Measurements from ENCODE around the gene IRX4. TPM values are rescaled to one million over a fixed set of nuclear protein-coding genes. Genes with fewer than 3 reads are reported as not detected.

Gene IRX4
- total RNA-seq, 1 donor from 2014 or later = not detected

DNA sequence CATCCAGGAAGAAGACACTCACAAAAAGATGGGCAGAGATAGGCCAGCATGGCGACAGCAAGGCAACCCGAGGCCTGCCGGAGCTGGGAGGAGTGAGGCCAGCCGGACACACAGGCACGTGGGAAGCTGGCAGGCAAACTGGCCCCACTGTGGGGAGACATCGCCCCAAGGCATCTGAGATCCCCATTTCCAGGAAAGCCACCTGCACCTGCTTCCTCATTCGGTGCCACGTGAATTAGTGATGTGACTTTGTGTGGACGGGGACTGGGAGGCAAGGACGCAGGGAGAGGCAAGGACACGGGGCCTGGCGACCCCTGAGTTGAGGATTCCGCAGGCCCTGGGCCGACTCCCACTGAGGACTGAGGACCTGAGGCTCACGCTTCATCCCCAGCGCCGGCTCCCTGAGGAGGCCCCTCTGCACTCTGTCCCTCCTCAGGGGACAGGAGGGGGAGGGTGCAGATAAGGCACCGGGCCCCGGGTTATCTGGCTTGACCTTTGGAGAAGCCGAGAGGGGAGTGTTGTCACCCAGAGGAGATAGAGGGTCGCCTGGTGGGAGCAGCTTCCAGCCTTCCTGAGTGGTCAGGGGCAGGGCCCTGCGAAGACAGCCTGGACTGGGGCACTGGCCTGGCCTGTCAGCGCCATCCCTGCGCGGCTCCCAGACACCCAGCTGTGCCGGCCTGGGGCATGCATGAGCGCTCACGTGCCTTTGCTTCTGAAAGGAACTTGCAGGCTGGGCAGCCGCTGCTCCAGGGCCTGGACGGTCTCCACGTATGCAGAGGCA lies 41.8 kb downstream of the IRX4 start:
- DNase-seq (ENCODE audit: low read depth, low spot score) = no peak

DNA sequence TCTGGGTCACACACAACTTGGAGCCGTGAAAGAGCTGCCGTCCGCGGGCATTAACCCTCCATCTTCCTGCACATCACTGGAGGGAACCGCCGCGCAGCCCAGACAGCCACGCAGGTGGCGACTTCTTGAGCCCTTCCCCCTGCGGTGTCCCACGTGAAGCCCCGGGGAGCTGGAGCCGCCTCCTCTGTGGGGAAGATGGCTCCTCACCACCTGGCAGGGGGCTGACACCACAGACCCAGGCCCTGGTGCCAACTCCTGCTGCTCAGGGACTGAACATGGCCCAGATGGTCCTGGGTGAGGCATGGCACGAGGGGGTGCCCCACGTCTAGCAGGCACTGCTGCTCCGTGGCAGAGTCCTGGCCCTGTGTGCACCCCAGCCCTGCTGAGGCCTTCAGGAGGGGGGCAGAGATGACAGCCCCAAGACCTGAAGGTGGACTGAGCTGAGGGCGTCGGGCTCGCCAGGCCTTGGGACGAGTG lies 42.6 kb downstream of the IRX4 start:
- DNase-seq (ENCODE audit: low read depth, low spot score) = no peak

DNA sequence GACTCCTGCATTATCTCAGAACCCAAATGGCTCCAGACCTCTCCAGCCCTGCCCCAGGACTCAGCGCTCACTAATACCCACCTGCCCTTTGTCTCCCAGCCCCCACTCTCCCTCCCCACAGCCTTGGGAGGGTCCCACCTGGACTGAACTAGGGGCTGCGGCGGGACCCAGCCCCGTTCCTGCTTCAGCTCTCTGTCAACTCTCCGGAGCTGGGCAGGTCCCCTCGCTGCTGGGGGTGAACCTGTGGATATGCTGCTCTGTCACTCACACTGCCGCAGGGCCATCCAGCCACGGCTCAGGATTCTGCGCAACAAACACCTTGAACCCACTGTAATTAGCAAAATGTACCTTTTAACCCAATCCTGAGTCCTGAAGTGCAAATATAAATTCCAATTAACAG lies 44.7 kb downstream of the IRX4 start:
- DNase-seq (ENCODE audit: low read depth, low spot score) = no peak

DNA sequence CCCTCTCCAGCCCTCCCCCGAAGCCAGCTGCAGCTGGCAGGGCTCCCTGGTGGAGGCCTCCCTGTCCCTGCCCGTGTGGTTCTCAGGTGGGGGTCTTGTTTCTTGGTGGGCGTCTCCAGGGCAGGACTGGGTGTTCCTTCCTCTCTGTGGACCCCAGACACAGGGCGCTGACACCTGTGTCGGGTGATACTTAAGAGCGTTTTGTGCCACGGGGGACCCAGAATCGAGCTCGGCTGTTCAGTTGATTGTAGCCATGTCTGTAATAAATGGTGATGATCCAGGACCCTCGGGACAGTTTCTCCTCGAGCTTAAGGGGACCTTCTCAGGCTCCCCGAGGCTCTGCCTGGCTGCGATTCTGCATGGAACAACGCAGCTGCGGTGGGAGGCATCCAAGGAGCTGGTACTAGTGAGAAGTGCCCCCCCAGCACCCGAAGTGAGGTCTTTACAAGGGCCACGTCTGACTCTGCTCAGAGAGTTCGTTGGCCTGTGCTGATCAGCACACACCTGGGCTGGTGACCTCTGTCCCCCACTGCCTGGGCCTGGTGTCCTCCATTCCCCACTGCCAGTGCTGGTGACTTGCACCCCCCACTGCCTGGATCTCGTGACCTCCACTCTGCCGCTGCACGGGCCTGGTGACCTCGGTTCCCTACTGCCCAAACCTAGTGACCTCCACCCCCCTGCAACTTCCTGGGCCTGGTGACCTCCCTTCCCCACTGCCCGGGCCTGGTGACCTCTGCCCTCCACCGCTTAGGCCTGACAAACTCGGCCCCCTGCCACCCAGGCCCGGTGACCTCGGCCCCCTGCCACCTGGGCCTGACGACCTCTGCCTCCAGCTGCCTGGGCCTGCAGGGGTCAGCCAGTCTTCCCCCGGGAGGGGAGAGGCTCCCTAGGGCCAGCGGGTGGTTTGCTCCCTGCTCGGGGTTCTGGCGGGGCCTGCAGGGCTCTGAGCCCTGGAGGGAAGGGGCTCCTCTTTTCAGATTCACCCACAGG lies 45.5 kb downstream of the IRX4 start:
- no peak for DNase-seq (ENCODE audit: low read depth, low spot score)

DNA sequence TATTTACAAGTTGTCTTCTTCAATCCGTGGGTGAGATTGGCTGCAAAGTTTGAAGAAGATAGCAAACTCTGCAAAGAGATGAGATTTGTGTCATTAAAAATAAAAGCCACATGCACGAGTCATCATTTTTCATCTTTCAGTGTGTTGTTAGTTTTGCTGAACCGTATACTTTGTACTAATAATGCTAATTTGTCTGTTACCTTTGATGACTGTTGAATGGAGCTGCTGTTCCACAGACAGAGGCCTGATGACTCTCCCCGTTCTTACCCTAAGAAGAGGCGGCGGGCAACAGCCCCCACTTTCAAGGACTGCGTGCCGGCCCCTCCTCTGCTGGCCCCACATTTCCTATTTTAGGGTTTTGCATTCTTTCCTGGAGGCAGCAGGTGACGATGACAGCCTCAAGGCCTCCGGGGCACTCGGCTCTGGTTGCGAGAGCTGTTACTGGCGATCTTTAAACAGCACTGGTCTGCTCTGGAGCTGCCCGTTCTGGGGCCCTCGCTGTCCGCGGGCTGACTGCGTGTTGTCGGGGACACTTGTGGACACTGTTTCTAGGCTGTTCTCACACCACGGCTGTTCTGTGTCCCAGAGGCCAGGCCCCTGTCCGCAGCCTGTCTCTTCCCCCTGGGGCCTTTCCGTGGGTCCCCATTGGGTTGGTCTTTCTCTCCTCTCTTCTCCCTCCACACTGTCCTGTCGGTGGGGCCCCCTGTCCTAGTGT lies 46.4 kb downstream of the IRX4 start:
- DNase-seq (ENCODE audit: low read depth, low spot score) = no peak

DNA sequence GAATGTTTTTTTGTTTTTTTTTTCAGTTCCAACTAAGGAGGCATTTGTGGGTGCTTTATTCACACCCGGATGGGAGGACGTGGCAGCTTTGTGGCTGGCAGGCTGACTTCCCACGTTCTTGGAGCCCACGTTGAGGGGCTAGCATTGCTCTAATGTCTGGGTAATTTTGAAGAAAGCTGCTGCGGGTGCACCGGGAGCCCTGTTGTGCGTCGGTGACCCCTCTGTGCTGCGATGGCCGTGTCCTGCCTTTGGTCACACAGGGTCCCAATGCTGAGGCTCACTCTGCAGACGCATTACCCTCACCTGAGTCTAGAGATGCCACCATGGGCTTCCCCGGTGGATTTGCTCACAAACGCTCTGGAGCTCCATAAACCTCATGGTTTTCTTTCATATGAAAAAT lies 47.3 kb downstream of the IRX4 start:
- no peak for DNase-seq (ENCODE audit: low read depth, low spot score)

DNA sequence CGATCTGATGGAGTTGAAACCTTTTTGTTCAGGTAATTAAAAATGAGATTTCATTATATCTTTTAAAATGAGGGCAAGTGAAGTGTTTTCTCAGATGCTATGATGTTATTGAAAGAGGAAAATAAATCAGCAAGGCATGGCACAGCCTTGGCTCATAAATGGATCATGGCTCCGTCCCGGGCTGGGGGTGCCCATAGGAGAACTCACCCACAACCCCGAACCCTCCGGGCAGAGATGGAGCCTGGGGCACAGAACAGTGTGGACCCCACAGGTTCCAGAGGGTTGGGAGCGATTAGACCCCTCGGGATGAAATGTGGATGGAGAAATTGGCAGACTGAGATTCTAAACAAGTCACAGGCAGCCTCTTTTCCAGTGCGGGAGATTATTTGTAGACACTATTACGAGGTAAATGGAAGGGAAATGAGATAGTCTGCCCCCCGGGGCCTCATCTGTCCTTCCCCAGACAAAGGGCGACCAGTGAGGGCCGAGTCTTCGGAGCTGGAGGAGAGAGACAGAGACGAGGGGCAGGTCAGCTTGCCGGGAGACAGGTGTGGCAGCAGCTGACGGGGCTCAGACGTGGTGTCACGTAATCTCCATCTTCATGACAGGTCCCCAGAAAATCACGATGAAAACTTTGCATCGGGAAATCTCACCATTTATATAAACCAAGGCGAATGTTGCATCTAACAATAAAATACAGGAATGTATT lies 47.9 kb downstream of the IRX4 start:
- DNase-seq (ENCODE audit: low read depth, low spot score) = no peak

DNA sequence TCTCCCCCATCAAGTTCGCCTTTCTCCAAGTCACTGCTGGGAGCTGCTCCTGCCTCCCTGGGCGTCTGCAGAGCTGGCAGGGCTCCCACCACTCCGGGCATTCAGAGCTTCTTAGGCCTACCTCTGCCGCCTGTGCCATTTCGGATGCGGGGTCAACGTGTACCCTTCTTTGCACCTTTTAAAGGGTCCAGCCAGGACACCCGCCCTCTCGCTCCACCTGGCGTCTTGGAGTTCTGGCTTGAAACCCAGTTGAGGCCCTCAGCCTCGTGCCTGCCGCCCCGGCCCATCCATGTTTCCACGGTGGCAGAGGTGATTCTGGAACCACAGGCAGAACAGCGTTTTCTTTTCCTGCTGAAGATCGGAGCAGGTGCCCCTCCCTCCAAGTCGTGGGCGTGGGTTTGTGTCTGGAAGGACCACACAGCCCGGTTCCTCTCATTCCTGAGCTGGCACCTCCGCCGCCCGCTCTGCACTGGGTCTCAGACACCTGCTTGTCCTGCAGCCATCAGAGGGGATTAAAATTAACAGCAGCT lies 48.6 kb downstream of the IRX4 start:
- no peak for DNase-seq (ENCODE audit: low read depth, low spot score)

DNA sequence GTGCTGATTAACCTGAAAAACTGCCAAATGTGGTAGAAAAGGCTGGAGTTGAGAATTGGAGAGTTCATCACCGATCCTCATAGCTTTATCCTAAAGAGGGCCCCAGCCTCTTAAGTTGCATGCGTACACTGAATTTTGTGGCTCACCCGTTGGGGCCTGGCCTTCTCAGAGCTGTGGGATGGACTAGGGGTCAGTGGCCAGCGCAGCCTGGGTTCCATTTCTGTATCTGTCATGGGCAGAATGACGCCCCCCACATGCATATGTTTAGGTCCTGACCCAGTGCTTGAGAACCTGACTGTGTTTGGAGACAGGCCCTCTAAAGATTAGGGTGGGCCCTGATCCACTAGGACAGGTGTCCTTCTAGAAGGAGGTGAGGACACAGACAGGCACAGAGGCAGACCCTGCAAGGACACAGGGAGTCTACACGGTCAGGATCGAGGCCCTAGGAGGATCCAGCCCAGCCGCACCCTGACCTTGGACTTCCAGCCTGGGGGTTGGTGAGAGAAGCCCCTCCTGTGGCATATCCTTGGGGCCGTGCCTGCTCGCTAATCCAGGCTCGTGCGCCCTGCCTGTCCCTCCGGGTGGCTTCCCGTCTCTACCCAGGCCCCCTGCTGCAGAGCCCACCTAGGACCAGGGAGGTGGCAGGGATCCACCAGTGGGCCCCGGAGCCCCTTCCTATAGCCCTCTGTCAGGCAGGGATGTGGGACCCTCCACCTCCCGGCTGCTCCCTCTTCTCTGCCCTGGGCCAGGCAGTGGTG lies 49.3 kb downstream of the IRX4 start:
- no peak for DNase-seq (ENCODE audit: low read depth, low spot score)

DNA sequence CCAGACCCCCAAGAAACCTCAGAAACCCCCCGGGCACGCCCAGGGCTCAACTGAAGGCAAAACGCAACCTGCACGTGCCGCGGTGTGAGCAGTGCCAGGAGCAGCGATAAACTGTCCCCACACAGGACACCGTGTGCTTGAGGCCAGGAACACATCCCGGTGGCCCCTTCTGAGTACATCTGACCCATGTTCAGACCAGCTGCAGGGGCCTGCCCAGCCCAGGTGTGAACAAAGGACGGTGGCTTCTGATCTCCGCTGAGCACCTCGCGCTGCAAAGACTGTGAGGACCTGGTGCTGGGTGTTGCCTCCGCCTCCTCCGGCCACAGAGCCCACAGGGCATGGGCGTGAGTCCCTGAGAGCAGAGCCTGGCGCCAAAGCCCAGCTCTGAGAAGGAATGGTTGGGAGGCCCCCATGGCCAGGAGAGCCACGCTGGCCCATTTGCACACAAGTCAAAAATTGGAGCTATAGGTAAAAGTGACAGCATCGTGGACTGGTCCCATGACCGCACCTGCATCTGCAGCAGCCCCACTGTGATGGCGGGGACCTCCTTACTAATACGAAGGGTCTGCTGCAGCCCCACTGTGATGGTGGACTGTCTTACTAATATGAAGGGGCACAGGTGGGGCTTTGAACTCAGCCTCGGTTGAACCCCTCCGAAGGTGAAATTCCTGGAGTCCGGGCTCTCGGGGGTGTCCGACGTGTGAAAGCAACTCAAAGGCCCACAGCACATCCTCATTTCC lies 50.0 kb downstream of the IRX4 start:
- DNase-seq (ENCODE audit: low read depth, low spot score) = no peak

DNA sequence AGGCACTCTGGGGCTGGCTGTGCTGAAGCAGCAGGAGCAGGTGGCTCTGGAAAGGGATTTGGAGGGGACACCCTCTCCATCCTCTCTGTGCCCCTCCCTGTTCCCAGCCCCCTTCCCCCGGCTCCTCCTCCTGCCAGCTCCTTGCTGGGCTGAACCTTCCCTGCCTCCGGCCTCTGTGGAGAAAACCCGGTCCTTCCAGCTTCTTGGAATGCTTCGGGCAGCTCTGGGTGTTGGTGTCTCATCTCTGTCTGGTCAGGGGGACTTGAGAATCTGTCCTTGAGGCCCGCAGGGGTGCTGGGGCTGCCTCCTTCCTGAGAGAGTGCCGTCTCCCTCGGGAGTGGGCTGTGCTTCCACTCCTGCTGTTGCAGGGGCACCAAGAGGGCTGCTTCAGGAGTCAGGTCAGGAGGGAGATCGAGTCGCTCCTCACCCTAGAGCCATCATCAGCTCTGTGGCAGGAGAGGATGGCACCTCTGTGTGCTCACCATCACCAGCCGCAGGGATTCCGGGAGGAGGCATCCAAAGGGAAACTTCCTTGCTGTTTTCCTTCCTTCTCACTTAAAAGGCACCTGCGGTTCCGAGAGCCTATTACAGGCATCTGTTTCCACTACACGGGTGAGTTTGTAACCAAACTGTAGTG lies 50.9 kb downstream of the IRX4 start:
- no peak for DNase-seq (ENCODE audit: low read depth, low spot score)

DNA sequence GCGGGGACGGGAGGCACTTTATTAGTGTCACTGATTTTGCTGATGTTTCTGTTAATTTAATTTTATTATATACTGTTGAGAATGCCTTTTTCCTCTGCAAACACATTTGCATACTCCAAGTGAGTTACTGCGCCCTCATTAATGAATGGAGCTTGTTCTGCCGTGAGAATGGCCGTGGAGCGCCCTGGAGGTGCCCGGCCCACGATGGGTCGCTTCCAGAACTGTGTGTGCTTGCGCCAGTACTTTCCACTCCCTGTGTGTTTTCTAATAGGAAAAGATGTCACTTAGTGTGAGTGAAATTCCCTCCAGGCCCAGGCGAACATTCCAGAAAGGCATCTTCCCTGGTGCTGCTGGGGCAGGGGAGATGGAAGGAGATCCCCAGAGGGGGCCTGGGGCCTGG lies 51.5 kb downstream of the IRX4 start:
- no peak for DNase-seq (ENCODE audit: low read depth, low spot score)

DNA sequence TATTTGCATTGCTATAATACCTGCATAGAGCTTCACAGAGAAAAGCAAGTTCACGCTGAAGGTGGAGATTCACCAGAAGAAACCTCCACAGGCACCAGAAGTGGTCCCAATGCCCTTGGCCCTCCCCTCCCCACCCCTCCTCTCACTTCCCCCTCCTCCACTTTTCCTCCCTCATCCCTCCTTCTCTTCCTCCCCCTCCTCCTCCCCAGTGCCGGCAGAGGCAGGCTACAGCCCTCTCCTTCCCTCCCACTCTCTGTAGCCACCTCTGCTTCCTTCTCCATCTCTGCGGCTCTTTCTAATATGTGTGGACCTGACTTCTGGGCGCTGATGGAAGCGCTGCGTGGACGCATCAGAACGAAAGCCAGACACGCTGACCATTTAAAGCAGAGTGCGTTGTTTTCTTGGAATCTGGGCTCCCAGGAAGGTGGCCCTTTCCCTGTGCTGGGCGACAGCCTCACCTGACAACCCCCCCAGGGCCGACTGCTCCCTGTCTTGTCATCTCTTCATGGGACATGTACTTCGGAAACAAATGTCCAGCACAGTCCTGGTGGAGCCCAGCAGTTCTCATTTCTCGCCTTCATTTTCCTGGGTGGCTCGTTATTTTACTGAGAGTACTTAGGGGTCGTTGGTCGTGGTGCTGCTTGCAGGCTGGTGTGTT lies 52.0 kb downstream of the IRX4 start:
- DNase-seq (ENCODE audit: low read depth, low spot score) = no peak

DNA sequence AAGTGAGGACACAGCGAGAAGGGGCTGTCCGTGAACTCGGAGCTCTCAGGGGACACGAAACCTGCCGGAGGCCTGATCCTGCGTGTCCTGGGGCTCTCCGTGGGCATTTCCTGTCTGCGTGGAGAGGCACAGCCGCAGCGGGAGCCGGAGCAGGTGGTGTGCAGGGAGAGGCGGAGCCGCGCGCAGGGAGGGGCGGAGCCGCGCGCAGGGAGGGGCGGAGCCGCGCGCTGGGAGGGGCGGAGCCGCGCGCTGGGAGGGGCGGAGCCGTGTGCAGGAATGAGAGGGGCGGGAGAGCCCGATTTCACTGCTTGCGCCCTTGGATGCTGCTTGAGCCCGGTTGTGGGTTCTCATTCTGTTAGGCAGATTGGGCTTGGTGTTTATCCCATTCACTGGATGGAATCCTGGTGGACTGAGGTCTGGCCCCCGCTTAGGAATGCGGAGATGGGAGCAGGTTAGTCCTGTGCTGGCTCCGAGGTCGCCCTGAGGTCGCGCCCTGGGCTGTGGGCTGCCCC lies 54.8 kb downstream of the IRX4 start:
- no peak for DNase-seq (ENCODE audit: low read depth, low spot score)
